ENCODE measurements around the gene PAM. TPM values are rescaled to one million over a fixed set of nuclear protein-coding genes. Genes with fewer than 3 reads are reported as not detected.

PAM gene
- total RNA-seq, 1 donor from 2014 or later, result 267 TPM

DNA sequence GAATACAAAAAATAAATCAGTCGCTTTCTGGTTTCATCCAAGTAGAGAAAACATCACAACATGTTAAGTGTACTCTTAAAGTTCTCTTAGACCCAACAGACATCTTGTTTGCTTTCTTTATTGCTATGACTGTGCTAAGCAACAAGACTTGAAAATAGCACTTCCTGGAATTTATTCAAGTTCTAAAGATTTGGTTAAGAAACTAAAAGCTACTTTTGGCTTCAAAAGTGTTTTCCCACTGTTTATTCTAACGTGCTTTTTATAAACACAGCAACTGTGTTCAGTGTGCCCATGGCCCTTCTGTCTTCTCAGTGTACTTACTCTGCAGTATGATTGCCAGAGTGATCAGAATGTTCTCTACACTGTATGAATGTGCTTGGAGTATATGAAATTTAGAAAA is 255.1 kb downstream of the PAM start:
- H3K27me3 Mint-ChIP-seq (ENCODE audit: unreplicated experiment), result no peaks in the 10 kb centered on the region
- no peak overlapping the region for H3K27ac Mint-ChIP-seq (ENCODE audit: unreplicated experiment)
- H3K4me3 Mint-ChIP-seq (ENCODE audit: unreplicated experiment), result no peak overlapping the region
- TF ChIP-seq, protein P1, sequence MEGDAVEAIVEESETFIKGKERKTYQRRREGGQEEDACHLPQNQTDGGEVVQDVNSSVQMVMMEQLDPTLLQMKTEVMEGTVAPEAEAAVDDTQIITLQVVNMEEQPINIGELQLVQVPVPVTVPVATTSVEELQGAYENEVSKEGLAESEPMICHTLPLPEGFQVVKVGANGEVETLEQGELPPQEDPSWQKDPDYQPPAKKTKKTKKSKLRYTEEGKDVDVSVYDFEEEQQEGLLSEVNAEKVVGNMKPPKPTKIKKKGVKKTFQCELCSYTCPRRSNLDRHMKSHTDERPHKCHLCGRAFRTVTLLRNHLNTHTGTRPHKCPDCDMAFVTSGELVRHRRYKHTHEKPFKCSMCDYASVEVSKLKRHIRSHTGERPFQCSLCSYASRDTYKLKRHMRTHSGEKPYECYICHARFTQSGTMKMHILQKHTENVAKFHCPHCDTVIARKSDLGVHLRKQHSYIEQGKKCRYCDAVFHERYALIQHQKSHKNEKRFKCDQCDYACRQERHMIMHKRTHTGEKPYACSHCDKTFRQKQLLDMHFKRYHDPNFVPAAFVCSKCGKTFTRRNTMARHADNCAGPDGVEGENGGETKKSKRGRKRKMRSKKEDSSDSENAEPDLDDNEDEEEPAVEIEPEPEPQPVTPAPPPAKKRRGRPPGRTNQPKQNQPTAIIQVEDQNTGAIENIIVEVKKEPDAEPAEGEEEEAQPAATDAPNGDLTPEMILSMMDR (IDR thresholded peaks at IDR 0.05), result no peak
- peaks cover 13% of the 10 kb centered on the region for H3K4me1 Mint-ChIP-seq (ENCODE audit: unreplicated experiment)
- H3K9me3 Mint-ChIP-seq (ENCODE audit: unreplicated experiment), result peaks cover 20% of the 10 kb centered on the region
- DNase-seq (ENCODE audit: extremely low spot score, unreplicated experiment), result no peak
- H3K36me3 Mint-ChIP-seq (ENCODE audit: unreplicated experiment), result peaks cover 30% of the 10 kb centered on the region

DNA sequence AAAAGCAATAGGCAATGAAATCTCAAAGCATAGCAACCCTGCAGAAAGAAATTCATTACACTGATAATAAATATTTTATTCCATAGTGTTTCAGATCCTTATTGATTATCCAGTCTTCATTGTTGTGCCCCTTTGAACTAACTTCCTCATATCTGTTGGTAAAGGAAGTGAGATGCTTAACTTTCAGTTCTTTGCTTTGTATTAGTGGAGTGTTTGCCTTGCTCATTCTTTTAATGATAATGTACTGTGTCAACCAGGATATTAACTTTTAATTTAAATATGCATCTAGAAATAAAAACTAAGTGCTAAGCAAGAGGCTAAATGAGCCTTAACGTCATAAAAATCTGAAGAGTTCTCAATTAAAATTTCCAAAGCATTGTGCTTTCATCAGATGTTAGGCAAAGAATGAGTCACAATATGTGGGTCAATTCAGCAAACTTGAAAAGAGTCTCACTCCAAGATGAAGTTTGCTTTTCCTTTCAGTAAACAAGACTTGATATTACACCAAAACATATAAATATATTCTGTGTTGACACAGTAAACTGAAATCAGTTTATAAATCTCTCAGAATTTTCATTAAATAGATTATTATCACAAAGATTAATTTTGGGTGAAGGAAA is 258.9 kb downstream of the PAM start:
- H3K27me3 Mint-ChIP-seq (ENCODE audit: unreplicated experiment), result no peaks in the 10 kb centered on the region
- TF ChIP-seq, protein P1 (IDR thresholded peaks at IDR 0.05), result no peak
- no peak for DNase-seq (ENCODE audit: extremely low spot score, unreplicated experiment)
- no peak overlapping the region for H3K27ac Mint-ChIP-seq (ENCODE audit: unreplicated experiment)
- peaks cover 33% of the 10 kb centered on the region for H3K36me3 Mint-ChIP-seq (ENCODE audit: unreplicated experiment)
- H3K4me1 Mint-ChIP-seq (ENCODE audit: unreplicated experiment), result peaks cover 30% of the 10 kb centered on the region
- H3K9me3 Mint-ChIP-seq (ENCODE audit: unreplicated experiment), result peaks cover 20% of the 10 kb centered on the region
- no peak overlapping the region for H3K4me3 Mint-ChIP-seq (ENCODE audit: unreplicated experiment)

DNA sequence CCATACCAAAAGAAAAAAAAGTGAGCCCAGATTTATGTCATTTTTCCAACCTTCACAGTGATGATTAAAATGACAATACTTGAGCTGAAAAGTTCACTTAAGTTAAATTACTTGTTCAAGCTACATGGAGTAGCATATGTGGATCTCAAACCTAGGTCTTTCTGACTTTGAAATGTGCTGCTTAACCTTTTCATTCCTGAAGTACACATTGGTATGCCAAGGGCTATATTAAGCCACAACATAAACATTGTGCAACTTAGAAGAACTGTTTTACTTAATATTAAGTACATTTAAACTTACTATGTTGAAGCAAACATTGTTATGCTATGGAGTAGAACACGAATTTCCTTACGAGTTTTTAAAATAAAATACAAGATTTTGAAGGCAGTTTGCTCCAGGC is 259.9 kb downstream of the PAM start:
- peaks cover 30% of the 10 kb centered on the region for H3K4me1 Mint-ChIP-seq (ENCODE audit: unreplicated experiment)
- no peaks in the 10 kb centered on the region for H3K27me3 Mint-ChIP-seq (ENCODE audit: unreplicated experiment)
- no peak for DNase-seq (ENCODE audit: extremely low spot score, unreplicated experiment)
- peaks cover 20% of the 10 kb centered on the region for H3K9me3 Mint-ChIP-seq (ENCODE audit: unreplicated experiment)
- H3K27ac Mint-ChIP-seq (ENCODE audit: unreplicated experiment), result peak overlapping the region; percentile 79
- no peak overlapping the region for H3K4me3 Mint-ChIP-seq (ENCODE audit: unreplicated experiment)
- TF ChIP-seq, protein P1 (IDR thresholded peaks at IDR 0.05), result no peak
- peaks cover 32% of the 10 kb centered on the region for H3K36me3 Mint-ChIP-seq (ENCODE audit: unreplicated experiment)

DNA sequence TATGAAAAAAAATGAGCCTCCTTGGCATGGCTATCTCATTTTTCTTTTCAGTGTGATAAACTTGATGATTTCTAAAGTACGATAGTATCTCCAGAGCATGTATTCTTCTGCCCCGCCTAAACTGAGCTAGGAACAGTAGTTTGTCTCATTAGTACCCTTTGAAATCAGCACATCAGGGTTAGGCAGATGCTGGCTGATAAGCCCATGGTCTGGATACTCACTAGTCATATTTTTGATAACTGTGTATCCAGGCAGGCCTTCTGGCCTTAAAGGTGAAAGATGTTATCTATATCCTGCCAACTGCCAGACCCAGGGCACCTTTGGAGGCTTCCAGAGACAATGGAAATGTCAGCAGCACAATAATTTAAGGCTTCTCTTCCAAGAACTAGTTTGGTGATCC is 261.1 kb downstream of the PAM start:
- H3K36me3 Mint-ChIP-seq (ENCODE audit: unreplicated experiment), result peaks cover 34% of the 10 kb centered on the region
- no peak overlapping the region for H3K4me3 Mint-ChIP-seq (ENCODE audit: unreplicated experiment)
- TF ChIP-seq, protein P1 (IDR thresholded peaks at IDR 0.05), result no peak
- peaks cover 20% of the 10 kb centered on the region for H3K9me3 Mint-ChIP-seq (ENCODE audit: unreplicated experiment)
- peaks cover 30% of the 10 kb centered on the region for H3K4me1 Mint-ChIP-seq (ENCODE audit: unreplicated experiment)
- no peaks in the 10 kb centered on the region for H3K27me3 Mint-ChIP-seq (ENCODE audit: unreplicated experiment)
- no peak for DNase-seq (ENCODE audit: extremely low spot score, unreplicated experiment)
- H3K27ac Mint-ChIP-seq (ENCODE audit: unreplicated experiment), result no peak overlapping the region

DNA sequence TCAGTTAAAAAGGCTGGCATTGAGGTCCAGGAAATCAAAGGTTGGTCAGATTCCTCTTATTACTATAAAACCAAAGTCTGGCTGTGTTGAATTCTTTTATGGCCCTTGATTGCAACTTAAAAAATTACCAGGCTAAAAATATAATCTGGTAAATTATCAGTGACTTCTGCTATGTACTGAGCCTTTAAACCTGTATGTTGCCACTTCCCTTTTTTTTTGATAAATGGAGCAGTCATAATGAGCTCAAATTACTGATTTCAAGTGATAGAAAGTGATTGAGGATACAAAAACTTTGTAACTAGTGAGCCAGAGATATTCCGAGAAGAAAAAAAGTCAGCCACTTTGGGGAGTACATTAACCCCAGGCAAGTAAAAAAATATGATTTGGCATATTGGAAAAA is 264.7 kb downstream of the PAM start:
- H3K9me3 Mint-ChIP-seq (ENCODE audit: unreplicated experiment), result no peaks in the 10 kb centered on the region
- H3K4me3 Mint-ChIP-seq (ENCODE audit: unreplicated experiment), result no peak overlapping the region
- no peak overlapping the region for H3K27ac Mint-ChIP-seq (ENCODE audit: unreplicated experiment)

More for the DNA sequence above, 264.7 kb downstream of the PAM start:
- DNase-seq (ENCODE audit: extremely low spot score, unreplicated experiment), result no peak
- TF ChIP-seq, protein P1 (IDR thresholded peaks at IDR 0.05), result no peak
- Mint-ChIP-seq H3K36me3 (ENCODE audit: unreplicated experiment) (peaks cover 35% of the 10 kb centered on the region), H3K27me3 (ENCODE audit: unreplicated experiment) (no peaks in the 10 kb centered on the region), H3K4me1 (ENCODE audit: unreplicated experiment) (peaks cover 20% of the 10 kb centered on the region)
